H1 (cell line): ENCODE results near the gene ANKFN1. TPM values are rescaled to one million over a fixed set of nuclear protein-coding genes. Genes with fewer than 3 reads are reported as not detected.

ENCODE experiments used
- CTCF ChIA-PET: fragments of 300-600 bp; sonication (Branson Sonifier 250); formaldehyde crosslinking; loops from one replicate; lab custom pipeline; 2021; ENCODE audit not compliant: partially characterized antibody; lab: Charles Lee
- POLR2A ChIA-PET: fragments of 300-600 bp; sonication (Branson Sonifier 250); formaldehyde crosslinking; loops from one replicate; lab custom pipeline; 2021; ENCODE audit warnings: inconsistent platforms; ENCODE audit not compliant: partially characterized antibody; lab: Charles Lee
- DNase-seq, 2 experiments: peaks; one replicate each; pipeline versions ENCODE4 v3.0.0 to v3.0.0-alpha.2; 2010 to 2022; ENCODE audit warnings: low spot score in 2 of 2, low read depth in 1 of 2, mixed read lengths in 1 of 2
- FAIRE-seq: peaks from 2 replicates; lab custom pipeline; 2011; peaks lifted over from hg19 to GRCh38; lab: Jason Lieb, UNC
- H2AFZ ChIP-seq: 2 replicates; pipeline ENCODE4 v1.8.1; 2012; ENCODE audit warnings: low read length, inconsistent platforms
- H2AK5ac ChIP-seq: 2 replicates; pipeline ENCODE4 v1.6.1; 2013; ENCODE audit warnings: low read depth, low read length
- H2BK120ac ChIP-seq: replicated peaks from 2 replicates; pipeline ENCODE3; 2013; ENCODE audit warnings: low read depth, low read length, inconsistent platforms
- H2BK12ac ChIP-seq: 2 replicates; pipeline ENCODE4 v1.6.1; 2013; ENCODE audit warnings: low read depth, low read length
- H2BK15ac ChIP-seq: 2 replicates; pipeline ENCODE4 v1.6.1; 2013; ENCODE audit warnings: low read length
- H2BK20ac ChIP-seq: 2 replicates; pipeline ENCODE4 v1.6.1; 2013; ENCODE audit warnings: low read length
- H2BK5ac ChIP-seq: 2 replicates; pipeline ENCODE4 v1.6.1; 2013; ENCODE audit warnings: low read depth, low read length
- H3K14ac ChIP-seq: 2 replicates; pipeline ENCODE4 v1.6.1; 2013; ENCODE audit warnings: inconsistent platforms; ENCODE audit not compliant: insufficient read length
- H3K18ac ChIP-seq: 2 replicates; pipeline ENCODE4 v1.6.1; 2013; ENCODE audit warnings: low read length; ENCODE audit errors: extremely low read depth
- H3K23ac ChIP-seq: 2 replicates; pipeline ENCODE4 v1.6.1; 2013; ENCODE audit warnings: inconsistent platforms; ENCODE audit not compliant: insufficient read length
- H3K23me2 ChIP-seq: 2 replicates; pipeline ENCODE4 v1.6.1; 2013; ENCODE audit warnings: low read depth, low read length
- H3K27ac ChIP-seq: 2 replicates; pipeline ENCODE4 v1.6.1; 2011; ENCODE audit warnings: low read depth, low read length, inconsistent platforms
- H3K27me3 ChIP-seq, 4 experiments: replicated peaks in 1 of 4; 1 replicate in 1 of 4; 2 replicates in 3 of 4; pipeline versions ENCODE4 v1.6.1 to v1.8.1; 2011 to 2013; ENCODE audit warnings: low read length in 3 of 4, mild to moderate bottlenecking in 3 of 4, inconsistent platforms in 2 of 4, mixed read lengths in 2 of 4, moderate library complexity in 1 of 4; ENCODE audit not compliant: control insufficient read depth in 3 of 4, insufficient read depth in 3 of 4; ENCODE audit errors: extremely low read depth in 1 of 4
- H3K36me3 ChIP-seq, 4 experiments: 2 replicates each; pipeline versions ENCODE4 v1.6.1 to v1.8.1; 2011 to 2013; ENCODE audit warnings: mild to moderate bottlenecking in 4 of 4, low read length in 3 of 4, moderate library complexity in 2 of 4, control low read depth in 1 of 4, inconsistent platforms in 1 of 4; ENCODE audit not compliant: insufficient read depth in 4 of 4, control insufficient read depth in 2 of 4
- H3K4ac ChIP-seq: replicated peaks from 2 replicates; pipeline ENCODE3; 2013; ENCODE audit warnings: low read length, low read depth, mixed read lengths, inconsistent platforms; ENCODE audit not compliant: insufficient read length
- H3K4me1 ChIP-seq, 4 experiments: replicated peaks in 1 of 4; 1 replicate in 1 of 4; 2 replicates in 3 of 4; pipeline versions ENCODE4 v1.6.1 to v1.8.1; 2011 to 2013; ENCODE audit warnings: low read length in 3 of 4, inconsistent platforms in 2 of 4, mixed read lengths in 1 of 4; ENCODE audit not compliant: insufficient read depth in 4 of 4, control insufficient read depth in 3 of 4
- H3K4me2 ChIP-seq, 2 experiments: 2 replicates each; pipeline versions ENCODE4 v1.6.1 to v1.8.1; 2011 to 2013; ENCODE audit warnings: low read depth in 2 of 2, low read length in 2 of 2, control low read depth in 1 of 2, inconsistent platforms in 1 of 2, mild to moderate bottlenecking in 1 of 2; ENCODE audit not compliant: insufficient read depth in 1 of 2
- H3K4me3 ChIP-seq, 4 experiments: fragments of 200-600, 300-600 bp in 1 of 4; sonication (generic), shearing (Covaris generic), sonication (Bioruptor Twin) in 1 of 4; 2 replicates each; pipeline versions ENCODE4 v1.5.1 to v1.8.1; 2011 to 2016; ENCODE audit warnings: low read length in 4 of 4, low read depth in 3 of 4, control low read depth in 2 of 4, inconsistent platforms in 2 of 4, mild to moderate bottlenecking in 2 of 4, mixed read lengths in 1 of 4, moderate library complexity in 1 of 4; ENCODE audit not compliant: insufficient read depth in 2 of 4; ENCODE audit errors: extremely low read depth in 1 of 4
- H3K56ac ChIP-seq: replicated peaks from 2 replicates; pipeline ENCODE3; 2013; ENCODE audit warnings: low read depth, mild to moderate bottlenecking, mixed read lengths, low read length, inconsistent platforms; ENCODE audit not compliant: insufficient read length
- H3K79me1 ChIP-seq: 2 replicates; pipeline ENCODE4 v1.6.1; 2013; ENCODE audit warnings: low read depth, low read length, control low read depth
- H3K79me2 ChIP-seq, 2 experiments: 2 replicates each; pipeline versions ENCODE4 v1.6.1 to v1.8.1; 2012 to 2013; ENCODE audit warnings: low read length in 2 of 2, mild to moderate bottlenecking in 2 of 2, inconsistent platforms in 1 of 2; ENCODE audit not compliant: insufficient read depth in 2 of 2, control insufficient read depth in 1 of 2
- H3K9ac ChIP-seq, 4 experiments: replicated peaks in 1 of 4; 1 replicate in 1 of 4; 2 replicates in 3 of 4; pipeline versions ENCODE4 v1.6.1 to v1.8.1; 2011 to 2013; ENCODE audit warnings: low read depth in 3 of 4, low read length in 3 of 4, control low read depth in 2 of 4, mild to moderate bottlenecking in 2 of 4, moderate library complexity in 2 of 4, inconsistent platforms in 1 of 4; ENCODE audit errors: extremely low read depth in 1 of 4
- H3K9me3 ChIP-seq, 2 experiments: 2 replicates each; pipeline versions ENCODE4 v1.6.1 to v1.8.1; 2012 to 2013; ENCODE audit warnings: mild to moderate bottlenecking in 2 of 2, moderate library complexity in 2 of 2, control low read depth in 1 of 2, inconsistent platforms in 1 of 2, low read depth in 1 of 2, low read length in 1 of 2, mixed read lengths in 1 of 2; ENCODE audit not compliant: insufficient read depth in 2 of 2
- H4K20me1 ChIP-seq, 2 experiments: replicated peaks in 1 of 2; 2 replicates each; pipeline versions ENCODE3 to v1.8.1; 2011 to 2013; ENCODE audit warnings: inconsistent platforms in 2 of 2, low read length in 2 of 2, mild to moderate bottlenecking in 1 of 2; ENCODE audit not compliant: insufficient read depth in 2 of 2, control insufficient read depth in 1 of 2
- H4K5ac ChIP-seq: 2 replicates; pipeline ENCODE4 v1.6.1; 2013; ENCODE audit warnings: low read length, low read depth, mixed read lengths, inconsistent platforms; ENCODE audit not compliant: insufficient read length
- H4K8ac ChIP-seq: 2 replicates; pipeline ENCODE4 v1.8.0; 2013; ENCODE audit warnings: mild to moderate bottlenecking, moderate library complexity, low read length, inconsistent platforms; ENCODE audit not compliant: insufficient read depth; ENCODE audit errors: extremely low read depth
- H4K91ac ChIP-seq: replicated peaks from 2 replicates; pipeline ENCODE3; 2013; ENCODE audit warnings: low read length, mixed read lengths, inconsistent platforms; ENCODE audit not compliant: insufficient read length
- ASH2L ChIP-seq: fragments of 200-600, 300-600 bp; sonication (generic); IDR thresholded peaks from one replicate; pipeline ENCODE4 v1.7.1; 2017; ENCODE audit warnings: low read length
- CEBPB ChIP-seq: IDR thresholded peaks from 2 replicates; pipeline ENCODE4 v1.6.1; 2012; ENCODE audit warnings: low read depth, low read length
- CHD2 ChIP-seq: IDR thresholded peaks from 2 replicates; pipeline ENCODE4 v1.6.1; 2012; ENCODE audit warnings: low read length, improper control_type of control experiment
- KDM5A ChIP-seq: fragments of 200-600 bp; IDR thresholded peaks from 2 replicates; pipeline ENCODE4 v1.7.1; 2012; ENCODE audit warnings: mild to moderate bottlenecking, low read length, inconsistent platforms, mixed read lengths
- NRF1 ChIP-seq: IDR thresholded peaks from 2 replicates; pipeline ENCODE4 v1.6.1; 2011; ENCODE audit warnings: mild to moderate bottlenecking, low read depth, low read length, improper control_type of control experiment
- RBBP5 ChIP-seq: IDR thresholded peaks from 2 replicates; pipeline ENCODE4 v1.7.1; 2012; ENCODE audit warnings: low read depth, mild to moderate bottlenecking, inconsistent platforms, low read length, moderate library complexity, borderline replicate concordance
- RNF2 ChIP-seq: fragments of 200-900, 300-1000 bp; sonication (generic); IDR thresholded peaks from 2 replicates; pipeline ENCODE4 v1.7.1; 2016; ENCODE audit warnings: borderline replicate concordance, low read depth, mild to moderate bottlenecking, antibody characterized with exemption, low read length; ENCODE audit not compliant: poor library complexity, severe bottlenecking; ENCODE audit errors: missing control alignments
- SIRT6 ChIP-seq: IDR thresholded peaks from one replicate; pipeline ENCODE4 v1.7.1; 2012; ENCODE audit warnings: low read length, inconsistent platforms
- SIX5 ChIP-seq: IDR thresholded peaks from 2 replicates; pipeline ENCODE4 v1.6.1; 2011; ENCODE audit warnings: mild to moderate bottlenecking, low read depth, low read length
- SRF ChIP-seq: IDR thresholded peaks from 2 replicates; pipeline ENCODE4 v1.6.1; 2011; ENCODE audit warnings: mild to moderate bottlenecking, low read depth, low read length, moderate library complexity
- TAF7 ChIP-seq: optimal IDR thresholded peaks from 2 replicates; pipeline ENCODE3; 2011; ENCODE audit warnings: low read depth, mild to moderate bottlenecking, inconsistent platforms, low read length, moderate library complexity, borderline replicate concordance
- TBP ChIP-seq: IDR thresholded peaks from 2 replicates; pipeline ENCODE4 v1.6.1; 2011; ENCODE audit warnings: low read depth, low read length, improper control_type of control experiment
- YY1 ChIP-seq: IDR thresholded peaks from 2 replicates; pipeline ENCODE4 v1.6.1; 2011; ENCODE audit warnings: low read depth, mild to moderate bottlenecking, low read length
- WGBS, 2 experiments: shearing (Covaris generic) in 1 of 2; methylation state at CpG; one replicate each; pipeline versions ENCODE4 v1.1.6 to v1.1.7; 2013 to 2015; ENCODE audit warnings: low lambda C conversion rate in 2 of 2, mixed read lengths in 2 of 2, inconsistent platforms in 1 of 2, low coverage in 1 of 2, missing lambda C conversion rate in 1 of 2; ENCODE audit not compliant: insufficient replicate concordance in 2 of 2, insufficient coverage in 1 of 2, insufficient read length in 1 of 2; ENCODE audit errors: extremely low coverage in 1 of 2, missing lambda C conversion rate in 1 of 2; 5-methylcytosine and 5-hydroxymethylcytosine counted together
- polyA plus RNA-seq, 7 experiments: library from polyadenylated mRNA; depleted of rRNA in 3 of 7; stranded (reverse) in 5 of 7; unstranded in 2 of 7; fragments of >200 nt in 5 of 7; fragments of 200-250 nt in 2 of 7; gene quantifications; 1 replicate in 5 of 7; 2 replicates in 1 of 7; 4 replicates in 1 of 7; pipeline versions ENCODE4 v1.2.1 to v1.2.3, GENCODE V29; 2011 to 2013; ENCODE audit warnings: missing spikeins in 2 of 7, mixed read lengths in 2 of 7
- total RNA-seq: library from RNA; stranded (reverse); fragmentation: NEBNext Ultra II Directional; extraction: Animal tissue kit (Norgen Biotek cat#: 25700); gene quantifications from 2 replicates; pipeline ENCODE4 v1.2.1, GENCODE V29; 2021
- TF ChIP-seq, protein P1 (sequence below): IDR thresholded peaks from 2 replicates; pipeline ENCODE4 v1.6.1; 2012; ENCODE audit warnings: inconsistent platforms

Gene ANKFN1
- total and polyA plus RNA-seq, 2 of the 8 experiments (the other 6 are each of a cell fraction or from before 2014, with no cell fraction given): not detected

- H3K14ac ChIP-seq: no peak overlapping the region
- no peaks in the 10 kb centered on the region for H3K9me3 ChIP-seq
- no peak overlapping the region for H3K18ac ChIP-seq
- H3K4me2 ChIP-seq: no peak overlapping the region
- H2AK5ac ChIP-seq: no peak overlapping the region
- no peaks in the 10 kb centered on the region for H4K20me1 ChIP-seq
- H2BK120ac ChIP-seq: no peak overlapping the region
- H3K23me2 ChIP-seq: no peaks in the 10 kb centered on the region
- no peak overlapping the region for H3K27ac ChIP-seq
- DNase-seq (no peak), FAIRE-seq (no peak)
- H3K36me3 ChIP-seq: no peaks in the 10 kb centered on the region
- H4K5ac ChIP-seq: no peak overlapping the region
- no peaks in the 10 kb centered on the region; a peak in 2 of 7 replicates for H3K4me1 ChIP-seq
- H3K4ac ChIP-seq: no peak overlapping the region
- no peak overlapping the region for H3K9ac ChIP-seq
- H3K4me3 ChIP-seq: no peak overlapping the region
- CTCF ChIA-PET: no interaction called here
- no peaks in the 10 kb centered on the region for H3K79me1 ChIP-seq
- no peak overlapping the region for H3K23ac ChIP-seq
- H4K91ac ChIP-seq: no peak overlapping the region
- H2AFZ ChIP-seq: no peak overlapping the region
- H3K27me3 ChIP-seq: no peaks in the 10 kb centered on the region
- no peak overlapping the region for H2BK12ac ChIP-seq
- H3K56ac ChIP-seq: no peak overlapping the region
- POLR2A ChIA-PET: no interaction called here
- no peak overlapping the region for H2BK15ac ChIP-seq
- H2BK20ac ChIP-seq: no peak overlapping the region
- H2BK5ac ChIP-seq: no peak overlapping the region
- TF ChIP-seq NRF1 (no peak), SIRT6 (no peak), ASH2L (no peak), RBBP5 (no peak), TBP (no peak), TAF7 (no peak), KDM5A (no peak), SIX5 (no peak), CEBPB (no peak), YY1 (no peak), CHD2 (no peak), RNF2 (no peak), SRF (no peak)
- TF ChIP-seq, protein P1, sequence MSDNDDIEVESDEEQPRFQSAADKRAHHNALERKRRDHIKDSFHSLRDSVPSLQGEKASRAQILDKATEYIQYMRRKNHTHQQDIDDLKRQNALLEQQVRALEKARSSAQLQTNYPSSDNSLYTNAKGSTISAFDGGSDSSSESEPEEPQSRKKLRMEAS: no peak
- H3K79me2 ChIP-seq: no peaks in the 10 kb centered on the region
- 84% methylated on average over 2 of the region's 2 CpGs; no CpG with 5 or more reads in 1 of the 2 experiments for WGBS, 2 experiments
- H4K8ac ChIP-seq: no peak overlapping the region
Observed at GRCh38 chr17:56177361-56177760, 24.1 kb downstream of the ANKFN1 start.
